ENCODE data around the gene NMNAT3.

DNA sequence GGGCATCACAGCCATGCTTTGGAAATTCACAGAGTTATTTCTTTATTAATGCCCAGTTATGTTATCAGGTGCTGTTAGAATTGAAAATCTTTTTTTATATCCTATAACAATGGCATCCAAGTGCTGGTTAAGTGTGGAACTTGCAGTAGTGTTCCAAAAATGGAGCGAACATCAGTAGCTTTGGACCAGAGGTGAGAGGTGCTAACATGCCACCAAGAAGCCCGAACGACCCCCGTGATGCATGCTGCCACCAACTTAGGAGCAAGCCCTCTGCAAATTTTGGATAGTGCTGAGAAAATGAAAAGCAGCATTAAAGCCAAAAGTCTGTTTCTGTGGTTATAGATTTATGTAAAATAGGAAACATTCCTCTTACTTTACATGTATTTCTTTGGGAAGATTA lies 163.0 kb downstream of the NMNAT3 start:
- no peak for TF ChIP-seq POLR2AphosphoS5 (IDR thresholded peaks at IDR 0.05; ENCODE audit: low read depth, low read length)
- TF ChIP-seq, protein P1, sequence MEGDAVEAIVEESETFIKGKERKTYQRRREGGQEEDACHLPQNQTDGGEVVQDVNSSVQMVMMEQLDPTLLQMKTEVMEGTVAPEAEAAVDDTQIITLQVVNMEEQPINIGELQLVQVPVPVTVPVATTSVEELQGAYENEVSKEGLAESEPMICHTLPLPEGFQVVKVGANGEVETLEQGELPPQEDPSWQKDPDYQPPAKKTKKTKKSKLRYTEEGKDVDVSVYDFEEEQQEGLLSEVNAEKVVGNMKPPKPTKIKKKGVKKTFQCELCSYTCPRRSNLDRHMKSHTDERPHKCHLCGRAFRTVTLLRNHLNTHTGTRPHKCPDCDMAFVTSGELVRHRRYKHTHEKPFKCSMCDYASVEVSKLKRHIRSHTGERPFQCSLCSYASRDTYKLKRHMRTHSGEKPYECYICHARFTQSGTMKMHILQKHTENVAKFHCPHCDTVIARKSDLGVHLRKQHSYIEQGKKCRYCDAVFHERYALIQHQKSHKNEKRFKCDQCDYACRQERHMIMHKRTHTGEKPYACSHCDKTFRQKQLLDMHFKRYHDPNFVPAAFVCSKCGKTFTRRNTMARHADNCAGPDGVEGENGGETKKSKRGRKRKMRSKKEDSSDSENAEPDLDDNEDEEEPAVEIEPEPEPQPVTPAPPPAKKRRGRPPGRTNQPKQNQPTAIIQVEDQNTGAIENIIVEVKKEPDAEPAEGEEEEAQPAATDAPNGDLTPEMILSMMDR (IDR thresholded peaks at IDR 0.05) = no peak
- TF ChIP-seq RAD21 (IDR thresholded peaks at IDR 0.05; ENCODE audit: low read length) = no peak
- TF ChIP-seq, protein P2, sequence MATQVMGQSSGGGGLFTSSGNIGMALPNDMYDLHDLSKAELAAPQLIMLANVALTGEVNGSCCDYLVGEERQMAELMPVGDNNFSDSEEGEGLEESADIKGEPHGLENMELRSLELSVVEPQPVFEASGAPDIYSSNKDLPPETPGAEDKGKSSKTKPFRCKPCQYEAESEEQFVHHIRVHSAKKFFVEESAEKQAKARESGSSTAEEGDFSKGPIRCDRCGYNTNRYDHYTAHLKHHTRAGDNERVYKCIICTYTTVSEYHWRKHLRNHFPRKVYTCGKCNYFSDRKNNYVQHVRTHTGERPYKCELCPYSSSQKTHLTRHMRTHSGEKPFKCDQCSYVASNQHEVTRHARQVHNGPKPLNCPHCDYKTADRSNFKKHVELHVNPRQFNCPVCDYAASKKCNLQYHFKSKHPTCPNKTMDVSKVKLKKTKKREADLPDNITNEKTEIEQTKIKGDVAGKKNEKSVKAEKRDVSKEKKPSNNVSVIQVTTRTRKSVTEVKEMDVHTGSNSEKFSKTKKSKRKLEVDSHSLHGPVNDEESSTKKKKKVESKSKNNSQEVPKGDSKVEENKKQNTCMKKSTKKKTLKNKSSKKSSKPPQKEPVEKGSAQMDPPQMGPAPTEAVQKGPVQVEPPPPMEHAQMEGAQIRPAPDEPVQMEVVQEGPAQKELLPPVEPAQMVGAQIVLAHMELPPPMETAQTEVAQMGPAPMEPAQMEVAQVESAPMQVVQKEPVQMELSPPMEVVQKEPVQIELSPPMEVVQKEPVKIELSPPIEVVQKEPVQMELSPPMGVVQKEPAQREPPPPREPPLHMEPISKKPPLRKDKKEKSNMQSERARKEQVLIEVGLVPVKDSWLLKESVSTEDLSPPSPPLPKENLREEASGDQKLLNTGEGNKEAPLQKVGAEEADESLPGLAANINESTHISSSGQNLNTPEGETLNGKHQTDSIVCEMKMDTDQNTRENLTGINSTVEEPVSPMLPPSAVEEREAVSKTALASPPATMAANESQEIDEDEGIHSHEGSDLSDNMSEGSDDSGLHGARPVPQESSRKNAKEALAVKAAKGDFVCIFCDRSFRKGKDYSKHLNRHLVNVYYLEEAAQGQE (IDR thresholded peaks at IDR 0.05; ENCODE audit: low read depth, low read length) = no peak
- TF ChIP-seq EP300 (IDR thresholded peaks at IDR 0.05; ENCODE audit: borderline replicate concordance in 1 of 2, low read depth in 1 of 2, low read length in 1 of 2) = no peak
- TF ChIP-seq, protein P3, sequence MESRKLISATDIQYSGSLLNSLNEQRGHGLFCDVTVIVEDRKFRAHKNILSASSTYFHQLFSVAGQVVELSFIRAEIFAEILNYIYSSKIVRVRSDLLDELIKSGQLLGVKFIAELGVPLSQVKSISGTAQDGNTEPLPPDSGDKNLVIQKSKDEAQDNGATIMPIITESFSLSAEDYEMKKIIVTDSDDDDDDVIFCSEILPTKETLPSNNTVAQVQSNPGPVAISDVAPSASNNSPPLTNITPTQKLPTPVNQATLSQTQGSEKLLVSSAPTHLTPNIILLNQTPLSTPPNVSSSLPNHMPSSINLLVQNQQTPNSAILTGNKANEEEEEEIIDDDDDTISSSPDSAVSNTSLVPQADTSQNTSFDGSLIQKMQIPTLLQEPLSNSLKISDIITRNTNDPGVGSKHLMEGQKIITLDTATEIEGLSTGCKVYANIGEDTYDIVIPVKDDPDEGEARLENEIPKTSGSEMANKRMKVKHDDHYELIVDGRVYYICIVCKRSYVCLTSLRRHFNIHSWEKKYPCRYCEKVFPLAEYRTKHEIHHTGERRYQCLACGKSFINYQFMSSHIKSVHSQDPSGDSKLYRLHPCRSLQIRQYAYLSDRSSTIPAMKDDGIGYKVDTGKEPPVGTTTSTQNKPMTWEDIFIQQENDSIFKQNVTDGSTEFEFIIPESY (IDR thresholded peaks at IDR 0.05; ENCODE audit: borderline replicate concordance, low read depth) = no peak
- TF ChIP-seq TAF1 (IDR thresholded peaks at IDR 0.05; ENCODE audit: borderline replicate concordance, low read depth, low read length) = no peak
- TF ChIP-seq RFX5 (IDR thresholded peaks at IDR 0.05; ENCODE audit: low read length) = no peak
- TF ChIP-seq, protein P4, sequence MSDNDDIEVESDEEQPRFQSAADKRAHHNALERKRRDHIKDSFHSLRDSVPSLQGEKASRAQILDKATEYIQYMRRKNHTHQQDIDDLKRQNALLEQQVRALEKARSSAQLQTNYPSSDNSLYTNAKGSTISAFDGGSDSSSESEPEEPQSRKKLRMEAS (IDR thresholded peaks at IDR 0.05; ENCODE audit: low read depth) = no peak
